HG02981 (cell line): ENCODE results near the gene TOPBP1.
"Not testable (repeated sequence)": the region's sequence is repeated elsewhere in the genome, so short reads cannot be mapped to it uniquely, and the experiment has no call there.

Experiments
- ATAC-seq: cut with Tn5 transposase; IDR thresholded peaks from one replicate; pipeline ENCODE4 v1.9.1; 2021; ENCODE audit warnings: mild to moderate bottlenecking, moderate library complexity; ENCODE audit not compliant: unreplicated experiment

The TOPBP1 gene

DNA sequence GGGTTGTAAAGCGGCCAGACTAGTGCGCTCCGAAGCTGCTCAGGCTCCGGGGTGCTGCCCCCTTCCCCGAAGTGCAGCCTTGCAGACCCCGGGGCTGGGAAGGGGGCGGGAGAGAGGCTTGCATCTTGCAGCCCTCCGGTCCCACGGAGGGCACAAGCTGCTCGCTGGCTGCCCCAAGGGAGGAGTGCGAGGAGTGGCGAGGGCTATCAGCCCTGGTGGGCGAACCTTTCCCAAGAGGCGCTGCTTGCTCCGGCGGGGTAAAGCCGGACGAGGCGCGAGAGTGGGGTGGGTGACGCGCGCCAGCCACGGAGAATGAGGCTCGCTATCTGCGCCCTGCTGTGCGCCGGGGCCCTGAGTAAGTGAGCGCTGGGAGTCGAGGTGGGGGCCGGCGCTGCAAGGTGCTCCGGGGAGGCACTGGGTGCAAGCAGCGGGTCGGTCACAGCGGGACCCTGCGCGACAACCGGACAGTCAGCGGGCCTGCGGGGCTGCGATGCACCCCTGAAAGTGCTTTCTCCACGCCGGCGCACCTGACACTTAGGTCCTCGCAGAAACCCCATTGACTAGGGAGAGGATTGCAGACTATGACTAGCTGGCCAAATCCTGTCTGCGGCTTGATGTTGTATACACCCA lies 12.7 kb upstream of the TOPBP1 start:
- ATAC-seq = no peak

DNA sequence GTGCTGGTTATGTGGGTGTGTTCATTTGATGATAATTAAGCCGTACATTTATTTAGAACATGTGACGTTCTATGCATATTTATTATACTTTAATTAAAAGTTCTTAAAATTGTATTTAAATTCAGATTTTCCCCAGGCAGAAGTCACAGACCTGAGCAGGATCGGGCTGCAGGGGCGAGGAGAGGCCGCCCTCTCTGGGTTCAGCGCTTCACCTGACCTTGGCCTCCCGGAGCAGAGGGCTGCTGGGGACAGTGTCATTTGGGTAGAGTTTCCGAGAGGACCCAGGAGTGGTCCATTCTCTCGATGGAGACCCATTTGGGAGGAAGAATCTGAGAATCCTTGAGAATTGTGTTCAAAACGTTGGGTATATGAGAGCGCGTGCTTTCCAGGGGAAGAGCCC lies 12.0 kb upstream of the TOPBP1 start:
- ATAC-seq = no peak

- ATAC-seq = no peak
These were observed 10.7 kb upstream of the TOPBP1 start for GRCh38 chr3:133672461-133672860.

GRCh38 chr3:133670525-133670995 lies 8.8 kb upstream of the TOPBP1 start:
- ATAC-seq = no peak

DNA sequence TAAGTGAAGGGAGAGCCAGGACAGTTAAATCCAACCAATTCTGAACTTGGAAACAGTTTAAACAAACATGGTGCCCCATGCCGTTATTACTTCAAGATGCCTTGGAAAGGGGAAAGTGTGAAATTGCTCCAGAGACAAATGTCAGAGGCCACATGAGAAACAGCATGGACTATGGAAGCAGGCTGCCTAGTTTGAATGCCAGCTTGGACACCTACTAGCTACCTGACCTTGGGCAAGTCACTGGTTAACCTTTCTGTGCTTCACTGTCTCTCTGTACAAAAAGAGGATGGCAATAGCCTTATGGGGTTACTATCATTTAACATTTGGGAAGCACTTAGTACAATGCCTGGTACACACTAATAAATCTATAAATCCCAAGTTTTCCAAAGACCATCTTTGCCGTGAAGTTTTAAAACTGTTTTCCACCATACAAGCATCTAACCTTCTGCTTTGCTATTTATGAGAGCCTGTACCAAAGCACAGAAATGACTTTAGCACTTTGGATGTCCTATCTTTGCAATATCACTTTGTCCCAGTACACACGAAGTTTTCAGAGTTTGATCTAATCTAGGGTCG lies 8.3 kb upstream of the TOPBP1 start:
- ATAC-seq = no peak

- no peak for ATAC-seq
These were observed 5.4 kb upstream of the TOPBP1 start for GRCh38 chr3:133667118-133667517.

GRCh38 chr3:133665188-133665587 lies 3.4 kb upstream of the TOPBP1 start:
- ATAC-seq = not testable (repeated sequence)

- ATAC-seq = peak; percentile 52
These were observed 2.0 kb upstream of the TOPBP1 start for GRCh38 chr3:133663569-133664313.

DNA sequence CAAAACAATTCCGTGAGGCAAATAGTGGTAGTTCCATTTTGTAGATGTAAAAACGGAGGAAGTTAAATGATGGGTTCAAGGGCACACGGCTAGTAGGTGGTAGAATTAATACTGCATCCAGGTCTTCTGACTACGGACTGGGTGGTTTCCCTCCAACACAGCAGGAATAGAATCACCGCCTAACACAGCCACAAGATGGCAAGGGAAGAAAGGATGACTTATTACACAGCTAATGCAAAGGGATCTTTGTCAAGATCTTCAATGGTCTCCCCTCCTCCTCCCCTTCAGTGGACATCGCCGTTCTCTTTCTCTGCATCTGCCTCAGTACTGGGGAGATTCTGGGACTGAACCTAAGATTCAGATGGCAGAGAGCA lies 524 bp upstream of the TOPBP1 start:
- ATAC-seq = peak; percentile 42

GRCh38 chr3:133659806-133660205 lies 1.9 kb downstream of the TOPBP1 start:
- ATAC-seq = no peak

GRCh38 chr3:133655731-133656515 lies 5.8 kb downstream of the TOPBP1 start:
- ATAC-seq = no peak

- no peak for ATAC-seq
These were observed 12.2 kb downstream of the TOPBP1 start for GRCh38 chr3:133649486-133650068.

DNA sequence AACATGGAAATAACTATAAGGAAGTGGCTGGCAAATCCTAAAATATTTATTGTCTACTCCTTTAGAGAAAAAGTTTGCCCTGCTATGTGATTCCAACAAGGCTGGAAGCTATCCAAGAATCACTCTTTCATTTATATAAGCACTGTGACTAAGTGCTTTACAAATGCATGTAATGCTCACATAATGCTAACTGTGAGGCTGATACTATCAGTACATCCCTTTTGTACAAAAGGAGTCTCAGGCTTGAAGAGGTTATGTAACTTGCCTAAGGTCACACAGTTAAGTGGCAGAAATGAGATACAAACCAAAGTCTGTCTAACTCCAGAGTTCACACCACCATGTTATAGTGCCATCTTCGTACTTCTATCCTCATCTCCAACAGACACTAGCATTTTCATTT lies 17.0 kb downstream of the TOPBP1 start:
- ATAC-seq = no peak

DNA sequence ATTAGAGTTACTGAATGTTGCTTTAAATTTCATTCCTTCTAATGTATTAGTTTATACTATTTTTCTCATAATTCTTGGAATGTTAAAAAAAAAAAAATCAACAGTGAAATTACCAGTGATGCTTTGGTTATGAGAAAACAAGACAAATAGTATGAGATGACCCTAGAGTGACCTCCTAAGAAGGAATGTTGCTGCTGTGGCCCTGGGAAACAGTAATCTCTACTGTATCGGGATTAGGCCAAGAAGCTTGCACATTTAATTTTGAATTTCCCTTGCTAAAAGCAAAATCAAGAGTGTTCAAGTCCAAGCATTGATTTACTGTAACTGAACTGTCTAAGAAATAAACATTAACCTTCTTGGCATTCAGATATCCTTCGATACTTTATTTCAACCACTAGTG lies 18.1 kb downstream of the TOPBP1 start:
- no peak for ATAC-seq

DNA sequence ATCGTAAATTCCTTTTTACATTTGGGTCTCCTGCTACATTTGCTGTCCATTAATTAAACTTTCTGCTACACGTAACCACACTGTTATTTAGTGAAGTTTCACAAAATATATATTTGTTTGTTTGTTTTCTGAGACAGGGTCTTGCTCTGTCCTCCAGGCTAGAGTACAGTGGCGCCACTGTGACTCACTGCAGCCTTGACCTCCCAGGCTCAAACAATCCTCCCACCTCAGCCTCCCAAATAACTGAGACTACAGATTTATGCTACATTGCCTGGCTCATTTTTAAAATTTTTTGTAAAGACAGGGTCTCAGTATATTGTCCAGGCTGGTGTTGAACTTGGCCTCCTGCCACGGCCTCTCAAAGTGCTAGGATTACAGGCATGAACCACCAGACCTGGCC lies 20.5 kb downstream of the TOPBP1 start:
- no peak for ATAC-seq

GRCh38 chr3:133633439-133633838 lies 28.3 kb downstream of the TOPBP1 start:
- no peak for ATAC-seq

DNA sequence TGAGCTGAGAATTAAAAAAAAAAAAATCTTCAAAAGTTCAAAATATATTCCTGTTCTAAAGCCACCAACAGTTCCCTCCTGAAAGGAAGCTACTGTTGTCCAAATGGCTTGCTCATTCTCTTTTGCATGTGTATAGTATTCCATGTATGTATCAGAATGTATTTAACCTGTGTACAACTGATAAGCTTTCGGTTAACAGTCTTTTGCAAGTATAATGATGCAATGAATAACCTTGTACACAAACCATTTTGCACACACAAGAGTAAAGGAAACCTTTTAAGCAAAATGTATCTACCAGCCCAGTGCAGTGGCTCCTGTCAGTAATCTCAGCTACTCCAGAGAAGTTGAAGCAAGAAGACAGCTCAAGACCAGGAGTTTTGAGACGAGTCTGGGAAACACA lies 32.6 kb downstream of the TOPBP1 start:
- no peak for ATAC-seq

DNA sequence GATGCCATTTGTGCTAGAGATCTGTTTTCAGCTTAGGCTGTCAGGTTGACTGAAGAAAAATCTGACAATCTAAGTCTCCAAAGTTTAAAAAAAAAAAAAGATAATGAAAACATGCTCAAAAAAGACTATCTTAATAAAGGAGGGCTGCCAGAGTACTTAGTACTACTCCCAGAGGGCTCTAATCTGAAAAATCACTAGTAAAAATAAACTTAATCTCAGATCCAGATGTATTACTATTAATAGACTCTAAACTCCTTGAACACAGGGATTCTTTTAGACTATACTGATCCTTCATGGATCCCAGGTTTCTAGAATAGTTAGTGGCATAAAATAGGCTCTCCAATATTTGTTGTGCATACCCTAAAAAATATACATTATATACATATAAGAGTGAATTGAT lies 34.0 kb downstream of the TOPBP1 start:
- ATAC-seq = no peak

DNA sequence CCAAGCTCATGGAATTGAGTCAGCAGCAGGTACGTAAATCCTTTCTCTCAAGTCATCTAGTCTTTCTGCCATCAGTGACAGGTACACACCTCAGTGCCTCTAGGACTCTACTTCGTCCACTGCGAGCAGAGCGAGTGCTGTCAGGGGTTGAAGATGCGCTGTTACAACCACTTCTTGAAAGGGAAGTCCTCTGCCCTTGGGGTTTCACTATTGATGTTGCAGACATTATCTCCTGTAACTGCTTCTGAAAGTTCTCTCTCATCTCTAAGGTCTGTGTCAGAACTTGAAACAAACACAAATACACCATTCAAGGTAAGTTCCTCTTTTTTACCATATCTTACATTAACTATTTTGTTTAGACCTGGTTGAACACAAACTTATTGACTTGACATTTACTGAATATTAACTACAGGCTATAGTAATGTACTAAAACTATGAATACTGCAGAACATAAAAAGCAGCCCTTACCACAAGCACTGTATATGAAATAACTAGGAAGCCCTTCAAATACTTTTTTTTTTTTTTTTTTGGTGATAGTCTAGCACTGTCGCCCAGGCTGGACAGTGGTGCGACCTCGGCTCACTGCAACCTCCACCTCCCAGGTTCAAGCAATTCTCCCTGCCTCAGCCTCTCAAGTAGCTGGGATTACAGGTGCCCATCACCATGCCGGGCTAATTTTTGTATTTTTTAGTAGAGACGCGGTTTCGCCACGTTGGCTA lies 41.5 kb downstream of the TOPBP1 start:
- peak; percentile 99 for ATAC-seq

DNA sequence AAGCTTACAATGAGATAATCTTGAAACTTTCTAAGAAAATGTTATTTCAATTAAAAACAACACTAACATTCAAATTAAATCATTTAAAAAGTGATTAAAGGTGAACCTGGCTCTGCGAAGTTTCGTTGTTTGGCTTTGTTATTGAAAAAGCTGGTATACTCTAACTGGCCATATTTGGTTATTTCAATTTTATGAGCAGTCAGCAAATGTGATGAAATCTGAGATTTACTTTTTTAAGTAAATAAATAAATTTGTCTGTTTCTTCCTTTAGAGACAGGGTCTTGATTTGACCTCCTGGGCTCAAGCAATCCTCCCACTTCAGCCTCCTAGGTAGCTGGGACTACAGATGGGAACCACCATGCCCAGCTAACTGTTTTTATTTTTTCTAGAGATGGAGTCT lies 50.2 kb downstream of the TOPBP1 start:
- ATAC-seq = no peak
